Astrocyte of the spinal cord (primary cell): Measurements from ENCODE around the gene KIAA1614.

ENCODE experiments used
- DNase-seq: peaks from one replicate; pipeline ENCODE4 v3.0.0; 2011; ENCODE audit warnings: low read depth, low spot score
- H3K4me3 ChIP-seq: 2 replicates; pipeline ENCODE4 v1.5.1; 2011; ENCODE audit warnings: low read depth, mild to moderate bottlenecking, low read length, moderate library complexity
- CTCF ChIP-seq: IDR thresholded peaks from 2 replicates; pipeline ENCODE4 v1.5.1; 2012; ENCODE audit warnings: low read depth, mild to moderate bottlenecking, low read length, inconsistent platforms
- in situ Hi-C: cut with HindIII; loops from 2 replicates; pipeline ENCODE4 v1.10.0; 2017; ENCODE audit warnings: low sequenced_read_pairs

The KIAA1614 gene

GRCh38 chr1:180908074-180908765 lies 4.5 kb upstream of the KIAA1614 start:
- DNase-seq: no peak
- no peak overlapping the region for H3K4me3 ChIP-seq
- in situ Hi-C loops: no loop called here
- TF ChIP-seq CTCF: no peak

- no peak overlapping the region for H3K4me3 ChIP-seq
- in situ Hi-C loops: no loop called here
- TF ChIP-seq CTCF: no peak
- no peak for DNase-seq
These were observed 3.7 kb upstream of the KIAA1614 start for GRCh38 chr1:180909005-180909414.

GRCh38 chr1:180909462-180909976 lies 3.2 kb upstream of the KIAA1614 start:
- DNase-seq: no peak
- in situ Hi-C loops: no loop called here
- no peak for TF ChIP-seq CTCF
- no peak overlapping the region for H3K4me3 ChIP-seq

GRCh38 chr1:180911640-180912191 lies 981 bp upstream of the KIAA1614 start:
- in situ Hi-C loops: no loop called here
- peak overlapping the region; percentile 43 for H3K4me3 ChIP-seq
- peak; percentile 28 for DNase-seq

GRCh38 chr1:180912211-180912800 lies 391 bp upstream of the KIAA1614 start:
- DNase-seq: peak; percentile 32
- no peak for TF ChIP-seq CTCF
- peak overlapping the region; percentile 43 for H3K4me3 ChIP-seq
- in situ Hi-C loops: no loop called here

More at GRCh38 chr1:180911640-180912191, 981 bp upstream of the KIAA1614 start:
- no peak for TF ChIP-seq CTCF

- in situ Hi-C loops: no loop called here
- TF ChIP-seq CTCF: no peak
- DNase-seq: no peak
- no peak overlapping the region for H3K4me3 ChIP-seq
These were observed 2.8 kb downstream of the KIAA1614 start for GRCh38 chr1:180915426-180915965.
